HEK293 (cell line): ENCODE data around the gene FAM221B.

ENCODE experiments used
- CTCF ChIA-PET: fragments of 350-600 bp; formaldehyde crosslinking; extraction: SDS; loops from one replicate; lab custom pipeline; 2021; ENCODE audit warnings: antibody characterized with exemption; lab: Yijun Ruan, JAX
- POLR2A ChIA-PET: fragments of 300-600 bp; formaldehyde crosslinking; extraction: SDS; loops from one replicate; lab custom pipeline; 2020; ENCODE audit warnings: antibody characterized with exemption, inconsistent platforms; lab: Yijun Ruan, JAX
- H3K27ac ChIP-seq: fragments of 200-500 bp; sonication (Bioruptor generic); 2 replicates; pipeline ENCODE4 v1.5.1; 2014; ENCODE audit warnings: low read depth, low read length, control low read depth, inconsistent platforms; ENCODE audit errors: extremely low read depth
- H3K36me3 ChIP-seq, 2 experiments: fragments of 200-500 bp in 1 of 2; sonication (Bioruptor generic) in 1 of 2; 1 replicate in 1 of 2; 2 replicates in 1 of 2; pipeline ENCODE4 v1.5.1; 2014 to 2017; ENCODE audit warnings: inconsistent platforms in 2 of 2, low read length in 2 of 2; ENCODE audit not compliant: control insufficient read depth in 2 of 2, insufficient read depth in 1 of 2
- H3K4me1 ChIP-seq: fragments of 200-500 bp; sonication (Bioruptor generic); 2 replicates; pipeline ENCODE4 v1.5.1; 2014; ENCODE audit warnings: mild to moderate bottlenecking, low read length, inconsistent platforms; ENCODE audit not compliant: control insufficient read depth, insufficient read depth
- H3K4me3 ChIP-seq: 2 replicates; pipeline ENCODE4 v1.5.1; 2011; ENCODE audit warnings: low read depth, mild to moderate bottlenecking, control low read depth, low read length, moderate library complexity
- H3K9me3 ChIP-seq: fragments of 200-500 bp; sonication (Bioruptor generic); 2 replicates; pipeline ENCODE4 v1.5.1; 2014; ENCODE audit warnings: low read depth, low read length, inconsistent platforms; ENCODE audit not compliant: control insufficient read depth, insufficient read depth
- AEBP2 ChIP-seq: fragments of 450-650 bp; formaldehyde crosslinking; IDR thresholded peaks from 2 replicates; pipeline ENCODE4 v1.5.1; 2016; ENCODE audit warnings: missing biosample characterization, missing genetic modification characterization, borderline replicate concordance
- SP2 ChIP-seq: fragments of 450-650 bp; formaldehyde crosslinking; IDR thresholded peaks from 2 replicates; pipeline ENCODE4 v1.5.1; 2016; ENCODE audit warnings: missing biosample characterization, missing genetic modification characterization
- ZBTB11 ChIP-seq: fragments of 450-650 bp; formaldehyde crosslinking; conservative IDR thresholded peaks from 2 replicates; pipeline ENCODE4 v1.5.1; 2016; ENCODE audit warnings: low read depth, missing biosample characterization, missing genetic modification characterization
- ZNF132 ChIP-seq: fragments of 450-650 bp; formaldehyde crosslinking; IDR thresholded peaks from 2 replicates; pipeline ENCODE4 v1.5.1; 2017; ENCODE audit warnings: missing biosample characterization, missing genetic modification characterization, borderline replicate concordance
- ZNF155 ChIP-seq: fragments of 450-650 bp; formaldehyde crosslinking; IDR thresholded peaks from 2 replicates; pipeline ENCODE4 v1.5.1; 2016; ENCODE audit warnings: missing biosample characterization, missing genetic modification characterization
- ZNF16 ChIP-seq: fragments of 450-650 bp; formaldehyde crosslinking; IDR thresholded peaks from 2 replicates; pipeline ENCODE4 v1.5.1; 2016; ENCODE audit warnings: low read depth, missing biosample characterization, missing genetic modification characterization
- ZNF175 ChIP-seq: fragments of 450-650 bp; formaldehyde crosslinking; IDR thresholded peaks from 2 replicates; pipeline ENCODE4 v1.5.1; 2016; ENCODE audit warnings: missing biosample characterization, missing genetic modification characterization
- ZNF211 ChIP-seq: fragments of 450-650 bp; formaldehyde crosslinking; IDR thresholded peaks from 2 replicates; pipeline ENCODE4 v1.5.1; 2016; ENCODE audit warnings: low read depth, missing biosample characterization, missing genetic modification characterization
- ZNF350 ChIP-seq: fragments of 450-650 bp; formaldehyde crosslinking; IDR thresholded peaks from 2 replicates; pipeline ENCODE4 v1.5.0; 2017; ENCODE audit warnings: missing biosample characterization, mild to moderate bottlenecking, missing genetic modification characterization
- ZNF433 ChIP-seq: fragments of 450-650 bp; formaldehyde crosslinking; IDR thresholded peaks from 2 replicates; pipeline ENCODE4 v1.5.1; 2016; ENCODE audit warnings: missing biosample characterization, missing genetic modification characterization, low read depth
- ZNF664 ChIP-seq: fragments of 450-650 bp; formaldehyde crosslinking; IDR thresholded peaks from 2 replicates; pipeline ENCODE4 v1.5.1; 2016; ENCODE audit warnings: missing biosample characterization, missing genetic modification characterization
- ZNF670 ChIP-seq: fragments of 450-650 bp; formaldehyde crosslinking; IDR thresholded peaks from 2 replicates; pipeline ENCODE4 v1.5.1; 2016; ENCODE audit warnings: missing biosample characterization, missing genetic modification characterization, low read depth
- ZNF707 ChIP-seq: fragments of 450-650 bp; formaldehyde crosslinking; IDR thresholded peaks from 2 replicates; pipeline ENCODE4 v1.5.1; 2016; ENCODE audit warnings: missing biosample characterization, missing genetic modification characterization
- TF ChIP-seq, protein P1 (sequence below): fragments of 450-650 bp; formaldehyde crosslinking; IDR thresholded peaks from 2 replicates; pipeline ENCODE4 v1.5.1; 2016; ENCODE audit warnings: missing biosample characterization, missing genetic modification characterization
- TF ChIP-seq, protein P2 (sequence below): fragments of 450-650 bp; formaldehyde crosslinking; conservative IDR thresholded peaks from 2 replicates; pipeline ENCODE4 v1.5.1; 2016; ENCODE audit warnings: low read depth, missing biosample characterization, missing genetic modification characterization
- TF ChIP-seq, protein P3 (sequence below): fragments of 450-650 bp; formaldehyde crosslinking; IDR thresholded peaks from 2 replicates; pipeline ENCODE4 v1.5.1; 2016; ENCODE audit warnings: missing biosample characterization, missing genetic modification characterization

Gene FAM221B

DNA sequence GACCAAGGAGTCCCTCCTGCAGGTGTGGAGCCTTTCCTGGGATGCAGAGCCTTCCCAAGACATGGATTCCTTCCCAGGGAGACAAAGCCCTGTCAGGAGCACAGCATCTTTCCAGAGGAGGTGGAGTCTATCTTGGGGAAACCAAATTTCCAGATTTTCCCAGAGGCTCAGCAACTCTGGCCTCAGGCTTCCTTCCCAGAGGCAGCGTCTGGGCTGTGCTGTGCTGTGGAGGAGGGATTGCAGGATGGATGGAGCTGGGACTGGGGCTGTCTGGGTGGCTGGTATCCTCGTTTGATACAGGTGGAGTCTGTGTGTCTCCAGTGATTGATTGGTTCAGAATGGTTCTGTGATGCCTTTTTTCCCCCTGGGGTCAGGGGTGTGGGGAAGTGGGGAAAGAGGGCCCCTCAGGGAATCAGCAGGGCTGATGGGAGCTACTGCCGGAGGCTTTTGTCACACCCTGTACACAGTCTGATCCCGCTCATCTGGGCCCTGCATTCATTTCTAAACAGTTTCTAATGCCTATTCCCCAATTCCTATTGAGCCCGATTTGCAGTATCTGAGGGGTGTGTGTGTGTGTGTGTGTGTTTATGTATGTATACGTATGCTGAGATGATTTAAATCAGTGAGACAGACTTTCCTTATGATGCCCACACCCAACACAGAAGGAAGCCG, 25.7 kb upstream of the FAM221B start:
- H3K36me3 ChIP-seq: peaks cover 0 to 7% of the 10 kb centered on the region in 2 experiments; a peak in 1 of 3 replicates
- no peak overlapping the region for H3K27ac ChIP-seq
- no peak for TF ChIP-seq ZNF707
- TF ChIP-seq, protein P1, sequence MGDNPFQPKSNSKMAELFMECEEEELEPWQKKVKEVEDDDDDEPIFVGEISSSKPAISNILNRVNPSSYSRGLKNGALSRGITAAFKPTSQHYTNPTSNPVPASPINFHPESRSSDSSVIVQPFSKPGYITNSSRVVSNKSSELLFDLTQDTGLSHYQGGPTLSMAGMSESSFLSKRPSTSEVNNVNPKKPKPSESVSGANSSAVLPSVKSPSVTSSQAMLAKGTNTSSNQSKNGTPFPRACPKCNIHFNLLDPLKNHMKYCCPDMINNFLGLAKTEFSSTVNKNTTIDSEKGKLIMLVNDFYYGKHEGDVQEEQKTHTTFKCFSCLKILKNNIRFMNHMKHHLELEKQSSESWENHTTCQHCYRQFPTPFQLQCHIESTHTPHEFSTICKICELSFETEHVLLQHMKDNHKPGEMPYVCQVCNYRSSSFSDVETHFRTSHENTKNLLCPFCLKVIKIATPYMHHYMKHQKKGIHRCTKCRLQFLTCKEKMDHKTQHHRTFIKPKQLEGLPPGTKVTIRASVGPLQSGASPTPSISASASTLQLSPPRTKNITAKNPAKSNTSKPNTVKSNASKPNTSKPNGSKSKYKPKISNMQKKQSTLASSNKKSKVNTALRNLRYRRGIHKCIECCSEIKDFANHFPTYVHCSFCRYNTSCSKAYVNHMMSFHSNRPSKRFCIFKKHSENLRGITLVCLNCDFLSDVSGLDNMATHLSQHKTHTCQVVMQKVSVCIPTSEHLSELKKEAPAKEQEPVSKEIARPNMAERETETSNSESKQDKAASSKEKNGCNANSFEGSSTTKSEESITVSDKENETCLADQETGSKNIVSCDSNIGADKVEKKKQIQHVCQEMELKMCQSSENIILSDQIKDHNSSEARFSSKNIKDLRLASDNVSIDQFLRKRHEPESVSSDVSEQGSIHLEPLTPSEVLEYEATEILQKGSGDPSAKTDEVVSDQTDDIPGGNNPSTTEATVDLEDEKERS (tag by site-specific recombination): no peak
- no peak for TF ChIP-seq ZNF175 (tag by site-specific recombination)
- TF ChIP-seq ZNF664 (tag by site-specific recombination): no peak
- TF ChIP-seq ZNF155 (tag by site-specific recombination): no peak
- TF ChIP-seq ZNF132 (tag by site-specific recombination): no peak
- TF ChIP-seq ZNF433 (tag by site-specific recombination): no peak
- CTCF ChIA-PET: interaction anchor here (1.3 kb wide), 1 partner anchor 56 kb away, joined by 3 read pairs; no protein-coding TSS in a partner anchor
- no peak overlapping the region for H3K4me3 ChIP-seq
- no peaks in the 10 kb centered on the region for H3K9me3 ChIP-seq
- H3K4me1 ChIP-seq: no peaks in the 10 kb centered on the region
- POLR2A ChIA-PET: no interaction called here

DNA sequence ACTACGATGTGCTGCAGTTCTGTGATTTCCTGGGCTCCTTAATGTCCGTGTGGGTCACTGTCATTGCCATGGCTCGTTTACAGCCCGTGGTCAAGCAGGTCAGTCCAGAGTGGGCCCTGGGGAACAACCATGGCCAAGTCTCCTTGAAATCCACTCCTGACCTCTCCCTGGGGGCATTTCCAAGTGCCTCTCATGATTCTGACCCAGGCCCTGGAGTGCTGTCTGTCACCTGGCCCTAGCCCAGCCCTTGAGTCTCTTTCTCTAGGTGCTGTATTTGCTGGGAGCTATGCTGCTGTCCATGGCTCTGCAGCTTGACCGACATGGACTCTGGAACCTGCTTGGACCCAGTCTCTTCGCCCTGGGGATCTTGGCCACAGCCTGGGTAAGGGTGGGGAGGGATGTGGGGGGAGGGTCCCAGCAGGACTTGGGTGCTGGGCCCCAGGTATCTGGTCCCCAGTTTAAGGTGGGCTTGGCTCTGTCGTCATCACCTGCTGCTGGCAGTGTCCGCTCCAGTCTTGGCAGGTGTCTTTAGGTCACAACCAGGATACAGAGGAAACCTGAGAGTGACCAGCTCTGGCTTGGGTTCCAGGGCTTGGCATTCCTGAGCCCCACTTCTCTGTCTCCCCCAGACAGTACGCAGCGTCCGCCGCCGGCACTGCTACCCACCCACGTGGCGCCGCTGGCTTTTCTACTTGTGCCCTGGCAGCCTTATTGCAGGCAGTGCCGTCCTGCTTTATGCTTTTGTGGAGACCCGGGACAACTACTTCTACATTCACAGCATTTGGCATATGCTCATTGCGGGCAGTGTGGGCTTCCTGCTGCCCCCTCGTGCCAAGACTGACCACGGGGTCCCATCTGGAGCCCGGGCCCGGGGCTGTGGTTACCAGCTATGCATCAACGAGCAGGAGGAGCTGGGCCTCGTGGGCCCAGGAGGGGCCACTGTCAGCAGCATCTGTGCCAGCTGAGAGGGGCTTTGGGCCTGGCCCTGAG, 24.6 kb upstream of the FAM221B start:
- POLR2A ChIA-PET: no interaction called here
- no peaks in the 10 kb centered on the region for H3K4me1 ChIP-seq
- H3K4me3 ChIP-seq: no peak overlapping the region
- H3K36me3 ChIP-seq: peaks cover 0 to 9% of the 10 kb centered on the region in 2 experiments; a peak in 1 of 3 replicates
- TF ChIP-seq ZNF350 (tag by site-specific recombination) (no peak), ZNF16 (tag by site-specific recombination) (no peak), AEBP2 (tag by site-specific recombination) (no peak), ZNF211 (tag by site-specific recombination) (no peak), SP2 (tag by site-specific recombination) (no peak), ZBTB11 (no peak), ZNF670 (tag by site-specific recombination) (no peak)
- TF ChIP-seq, protein P2, sequence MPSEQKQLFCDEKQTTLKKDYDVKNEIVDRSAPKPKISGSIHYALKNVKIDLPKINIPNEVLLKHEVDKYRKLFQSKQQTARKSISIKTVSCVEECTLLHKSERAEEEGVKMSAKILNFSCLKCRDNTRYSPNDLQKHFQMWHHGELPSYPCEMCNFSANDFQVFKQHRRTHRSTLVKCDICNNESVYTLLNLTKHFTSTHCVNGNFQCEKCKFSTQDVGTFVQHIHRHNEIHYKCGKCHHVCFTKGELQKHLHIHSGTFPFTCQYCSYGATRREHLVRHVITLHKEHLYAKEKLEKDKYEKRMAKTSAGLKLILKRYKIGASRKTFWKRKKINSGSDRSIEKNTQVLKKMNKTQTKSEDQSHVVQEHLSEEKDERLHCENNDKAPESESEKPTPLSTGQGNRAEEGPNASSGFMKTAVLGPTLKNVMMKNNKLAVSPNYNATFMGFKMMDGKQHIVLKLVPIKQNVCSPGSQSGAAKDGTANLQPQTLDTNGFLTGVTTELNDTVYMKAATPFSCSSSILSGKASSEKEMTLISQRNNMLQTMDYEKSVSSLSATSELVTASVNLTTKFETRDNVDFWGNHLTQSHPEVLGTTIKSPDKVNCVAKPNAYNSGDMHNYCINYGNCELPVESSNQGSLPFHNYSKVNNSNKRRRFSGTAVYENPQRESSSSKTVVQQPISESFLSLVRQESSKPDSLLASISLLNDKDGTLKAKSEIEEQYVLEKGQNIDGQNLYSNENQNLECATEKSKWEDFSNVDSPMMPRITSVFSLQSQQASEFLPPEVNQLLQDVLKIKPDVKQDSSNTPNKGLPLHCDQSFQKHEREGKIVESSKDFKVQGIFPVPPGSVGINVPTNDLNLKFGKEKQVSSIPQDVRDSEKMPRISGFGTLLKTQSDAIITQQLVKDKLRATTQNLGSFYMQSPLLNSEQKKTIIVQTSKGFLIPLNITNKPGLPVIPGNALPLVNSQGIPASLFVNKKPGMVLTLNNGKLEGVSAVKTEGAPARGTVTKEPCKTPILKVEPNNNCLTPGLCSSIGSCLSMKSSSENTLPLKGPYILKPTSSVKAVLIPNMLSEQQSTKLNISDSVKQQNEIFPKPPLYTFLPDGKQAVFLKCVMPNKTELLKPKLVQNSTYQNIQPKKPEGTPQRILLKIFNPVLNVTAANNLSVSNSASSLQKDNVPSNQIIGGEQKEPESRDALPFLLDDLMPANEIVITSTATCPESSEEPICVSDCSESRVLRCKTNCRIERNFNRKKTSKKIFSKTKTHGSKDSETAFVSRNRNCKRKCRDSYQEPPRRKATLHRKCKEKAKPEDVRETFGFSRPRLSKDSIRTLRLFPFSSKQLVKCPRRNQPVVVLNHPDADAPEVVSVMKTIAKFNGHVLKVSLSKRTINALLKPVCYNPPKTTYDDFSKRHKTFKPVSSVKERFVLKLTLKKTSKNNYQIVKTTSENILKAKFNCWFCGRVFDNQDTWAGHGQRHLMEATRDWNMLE (tag by site-specific recombination): no peak
- TF ChIP-seq, protein P3, sequence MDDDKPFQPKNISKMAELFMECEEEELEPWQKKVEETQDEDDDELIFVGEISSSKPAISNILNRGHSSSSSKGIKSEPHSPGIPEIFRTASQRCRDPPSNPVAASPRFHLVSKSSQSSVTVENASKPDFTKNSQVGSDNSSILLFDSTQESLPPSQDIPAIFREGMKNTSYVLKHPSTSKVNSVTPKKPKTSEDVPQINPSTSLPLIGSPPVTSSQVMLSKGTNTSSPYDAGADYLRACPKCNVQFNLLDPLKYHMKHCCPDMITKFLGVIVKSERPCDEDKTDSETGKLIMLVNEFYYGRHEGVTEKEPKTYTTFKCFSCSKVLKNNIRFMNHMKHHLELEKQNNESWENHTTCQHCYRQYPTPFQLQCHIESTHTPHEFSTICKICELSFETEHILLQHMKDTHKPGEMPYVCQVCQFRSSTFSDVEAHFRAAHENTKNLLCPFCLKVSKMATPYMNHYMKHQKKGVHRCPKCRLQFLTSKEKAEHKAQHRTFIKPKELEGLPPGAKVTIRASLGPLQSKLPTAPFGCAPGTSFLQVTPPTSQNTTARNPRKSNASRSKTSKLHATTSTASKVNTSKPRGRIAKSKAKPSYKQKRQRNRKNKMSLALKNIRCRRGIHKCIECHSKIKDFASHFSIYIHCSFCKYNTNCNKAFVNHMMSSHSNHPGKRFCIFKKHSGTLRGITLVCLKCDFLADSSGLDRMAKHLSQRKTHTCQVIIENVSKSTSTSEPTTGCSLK: no peak
- no peaks in the 10 kb centered on the region for H3K9me3 ChIP-seq
- H3K27ac ChIP-seq: no peak overlapping the region
- CTCF ChIA-PET: no interaction called here
